ENCODE results near the gene RAB32.
A peak's percentile ranks its signal among the peaks of the same experiment; 100 is the strongest.

RAB32 gene

GRCh38 chr6:146578054-146578453 is 34.4 kb downstream of the RAB32 start:
- intact Hi-C loops (cut with DNase I) = no loop called here
- DNase-seq = no peak

DNA sequence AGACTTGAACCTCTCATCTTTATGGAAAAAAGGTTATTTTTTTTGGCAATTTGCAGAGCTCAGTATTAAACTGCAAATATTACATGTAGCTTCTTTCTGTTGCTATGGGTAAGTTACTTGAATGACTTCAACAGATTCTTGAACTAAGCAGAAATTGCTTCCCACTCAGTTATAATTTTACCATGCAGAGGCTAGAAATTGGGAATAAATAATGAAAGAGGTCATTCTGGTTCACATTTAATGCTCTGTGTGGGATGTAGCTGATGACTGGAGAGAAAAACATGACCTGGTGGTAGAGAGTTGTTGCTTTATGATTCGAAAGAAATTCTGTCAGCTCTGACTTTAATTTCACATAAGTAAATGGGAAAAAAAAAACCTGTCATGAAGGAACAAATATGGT is 38.3 kb downstream of the RAB32 start:
- DNase-seq = no peak
- intact Hi-C loops (cut with DNase I) = no loop called here

- DNase-seq = peak in 2 of 10 donors; percentile 17 to 54
- intact Hi-C loops (cut with DNase I) = no loop called here
Observed at GRCh38 chr6:146582857-146583256, 39.2 kb downstream of the RAB32 start.

- intact Hi-C loops (cut with DNase I) = no loop called here
- no peak for DNase-seq
Observed at GRCh38 chr6:146583966-146584365, 40.3 kb downstream of the RAB32 start.

DNA sequence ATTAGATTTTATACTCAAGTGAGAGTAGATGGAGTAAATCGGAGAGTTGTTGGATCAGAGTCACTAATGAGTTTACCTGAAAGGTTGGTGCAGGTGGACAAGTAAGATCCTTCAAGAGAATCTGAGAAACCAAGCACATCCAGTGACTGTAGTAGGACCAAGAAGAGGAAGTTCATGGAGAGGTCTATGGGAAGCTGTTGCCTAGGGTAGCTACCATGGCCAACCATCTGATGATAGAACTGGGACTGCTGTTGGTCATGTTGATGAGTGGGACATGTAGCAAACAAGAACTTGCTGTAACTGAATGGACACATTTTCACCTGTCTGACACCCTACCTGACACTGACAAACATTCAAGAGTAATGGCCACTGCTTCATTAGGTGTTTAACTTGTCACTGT is 43.8 kb downstream of the RAB32 start:
- no peak for DNase-seq
- intact Hi-C loops (cut with DNase I) = no loop called here

DNA sequence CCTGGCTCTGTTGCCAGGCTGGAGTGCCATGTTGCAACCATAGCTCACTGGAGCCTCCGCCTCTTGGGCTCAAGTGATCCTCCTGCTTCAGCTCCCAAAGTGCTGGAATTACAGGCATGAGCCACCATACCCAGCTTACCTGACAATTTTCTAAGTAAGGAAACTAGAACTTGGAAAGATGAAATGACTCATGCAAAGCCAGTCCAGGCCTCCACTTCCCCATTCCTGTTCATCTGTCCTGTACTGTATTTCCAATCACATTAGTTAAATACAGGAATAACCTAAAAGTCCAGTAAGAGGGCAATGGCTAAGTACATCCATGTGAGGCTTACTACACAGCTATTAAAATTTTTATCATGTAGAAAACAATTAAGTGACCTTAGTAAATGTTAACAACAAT is 46.9 kb downstream of the RAB32 start:
- DNase-seq = no peak

GRCh38 chr6:146592451-146592850 is 48.8 kb downstream of the RAB32 start:
- intact Hi-C loops (cut with DNase I) = no loop called here
- no peak for DNase-seq

More for the DNA sequence above, 46.9 kb downstream of the RAB32 start:
- intact Hi-C loops (cut with DNase I) = no loop called here

DNA sequence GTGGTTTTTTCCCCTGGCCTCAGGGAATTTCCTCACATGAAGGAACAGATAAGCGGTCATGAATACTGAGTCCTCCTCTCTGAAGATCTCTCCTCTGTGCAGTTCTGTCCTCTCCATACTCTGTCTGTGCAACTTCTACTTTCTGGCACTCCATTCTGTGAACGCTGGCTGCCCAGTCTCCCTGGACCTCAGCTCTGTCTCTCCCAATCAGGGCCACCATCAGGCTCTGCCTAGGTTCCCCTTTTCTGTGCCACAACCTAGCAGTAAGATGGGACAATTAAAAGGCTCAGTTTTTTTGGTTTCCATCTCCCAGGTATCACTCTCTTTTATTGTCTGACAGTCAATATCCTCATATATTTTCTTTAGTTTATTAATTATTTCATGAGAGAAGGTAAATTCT is 50.4 kb downstream of the RAB32 start:
- DNase-seq = peak in 1 of 10 donors; percentile 62
- intact Hi-C loops (cut with DNase I) = no loop called here

- DNase-seq = no peak
- intact Hi-C loops (cut with DNase I) = no loop called here
Observed at GRCh38 chr6:146594495-146594894, 50.9 kb downstream of the RAB32 start.

DNA sequence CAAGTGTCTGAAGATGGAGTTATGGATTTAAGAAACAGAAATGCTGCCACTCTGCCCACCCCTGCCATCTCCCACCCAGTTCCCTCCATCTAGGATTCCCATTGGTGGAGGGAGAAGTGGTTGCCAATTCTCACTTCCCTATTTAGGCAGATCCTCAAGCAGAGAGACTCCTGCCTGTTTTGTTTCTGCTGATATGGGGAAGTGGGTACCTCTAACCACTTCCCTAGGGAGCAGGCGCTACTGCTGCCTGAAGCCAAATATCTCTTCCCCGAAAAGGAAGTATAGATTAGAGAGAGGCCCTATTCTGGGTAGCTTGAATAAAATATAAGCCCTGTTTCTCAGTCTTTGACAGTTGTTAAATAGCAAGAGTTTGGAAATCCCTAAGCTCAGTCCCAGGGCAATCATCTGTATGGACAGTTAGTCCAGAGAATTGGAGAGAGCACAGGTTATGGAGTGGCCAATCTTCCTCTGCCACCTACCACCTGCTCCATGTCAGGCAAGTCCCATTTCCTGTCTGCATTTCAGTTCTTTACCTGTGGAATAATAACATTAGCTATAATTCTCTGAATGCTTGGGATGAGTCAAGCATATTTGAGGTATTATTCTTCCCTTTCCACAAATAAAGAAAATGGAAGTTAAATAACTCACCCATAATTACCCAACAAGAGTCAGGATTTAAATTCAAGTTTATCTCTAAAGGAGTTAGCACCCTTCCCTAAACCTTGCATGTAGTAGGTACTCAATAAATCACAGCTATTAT is 52.5 kb downstream of the RAB32 start:
- intact Hi-C loops (cut with DNase I) = no loop called here
- DNase-seq = no peak

DNA sequence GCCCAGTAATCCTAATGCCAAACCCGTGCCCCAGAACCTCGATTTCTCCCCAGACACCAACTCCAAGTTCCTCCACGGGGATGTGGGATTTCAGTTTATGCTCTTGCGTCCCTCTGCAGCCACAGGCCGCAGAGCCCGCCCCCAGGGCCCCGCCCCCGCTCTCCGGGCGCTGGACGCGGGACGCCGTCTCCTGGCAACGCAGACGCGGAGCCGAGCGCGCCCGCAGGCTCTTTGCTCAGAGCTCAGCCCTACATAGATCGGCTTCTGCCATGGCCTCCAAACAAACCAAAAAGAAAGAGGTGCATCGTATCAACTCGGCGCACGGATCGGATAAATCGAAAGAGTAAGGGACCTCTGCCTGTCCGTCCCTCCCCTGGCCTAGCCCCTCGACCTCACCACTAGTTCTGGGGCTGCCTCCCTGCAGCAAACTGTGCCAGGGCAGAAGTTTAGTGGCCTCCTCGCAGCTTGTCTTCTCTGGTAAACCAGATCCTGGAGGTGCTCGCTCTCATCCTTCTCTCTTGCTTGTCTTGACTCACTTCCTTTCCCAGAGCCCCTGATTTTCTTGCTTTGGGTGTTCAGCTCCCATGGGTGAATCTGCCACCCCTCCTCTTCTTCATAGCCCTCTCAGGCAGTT is 55.3 kb downstream of the RAB32 start, which contains the start of gene ADGB:
TSS of gene ADGB (plus strand) at position 201 of the 634 bp plus-strand sequence. CDS start at position 270, 69 bp downstream.
- DNase-seq = peak in 9 of 10 donors; percentile 23 to 93 (median 41)
- intact Hi-C loops (cut with DNase I) = no loop called here

GRCh38 chr6:146601352-146601751 is 57.7 kb downstream of the RAB32 start:
- no peak for DNase-seq
- intact Hi-C loops (cut with DNase I) = no loop called here

DNA sequence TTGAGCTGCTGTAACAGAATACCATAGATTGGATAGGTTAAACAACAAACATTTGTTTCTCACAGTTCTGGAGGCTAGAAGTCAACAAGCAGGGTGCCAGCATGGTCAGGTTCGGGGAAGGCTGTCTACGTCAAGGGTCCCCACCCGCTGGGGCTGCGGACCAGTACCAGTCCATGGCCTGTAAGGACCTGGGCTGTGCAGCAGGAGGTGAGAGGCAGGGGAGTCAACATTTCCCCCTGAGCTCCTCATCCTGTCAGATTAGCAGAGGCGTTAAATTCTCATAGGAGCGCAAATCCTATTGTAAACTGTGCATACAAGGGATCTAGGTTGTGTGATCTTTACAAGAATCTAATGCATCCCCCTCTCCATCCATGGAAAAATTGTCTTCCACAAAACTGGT is 58.9 kb downstream of the RAB32 start:
- intact Hi-C loops (cut with DNase I) = no loop called here
- DNase-seq = peak in 1 of 10 donors; percentile 46
